Stimulated activated naive CD8-positive, alpha-beta T cell treated with anti-CD3 and anti-CD28 coated beads, Interleukin-15, amount 100 ng/mL, for 72 hours (primary cell): ENCODE results near the gene HOXD10.

Experiments
- ATAC-seq: fragments of 150-1000 bp; cut with Tn5 transposase; 2 replicates; pipeline ENCODE4 v1.10.0; 2021; ENCODE audit warnings: mild to moderate bottlenecking, moderate library complexity
- DNase-seq, 2 donors: peaks; one replicate each; pipeline ENCODE4 v3.0.0; 2021 to 2022
- H3K27ac Mint-ChIP-seq, 2 donors: one replicate each; pipeline ENCODE4 v1.8.0; 2022; ENCODE audit warnings: mild to moderate bottlenecking in 2 of 2, mixed read lengths in 2 of 2, moderate library complexity in 2 of 2
- H3K27me3 Mint-ChIP-seq: one replicate; pipeline ENCODE4 v1.8.0; 2022; ENCODE audit warnings: mixed read lengths
- H3K4me1 Mint-ChIP-seq: one replicate; pipeline ENCODE4 v1.8.0; 2022; ENCODE audit warnings: mild to moderate bottlenecking, mixed read lengths
- H3K4me3 Mint-ChIP-seq, 2 donors: one replicate each; pipeline ENCODE4 v1.8.0; 2022; ENCODE audit warnings: mild to moderate bottlenecking in 2 of 2, mixed read lengths in 2 of 2, moderate library complexity in 1 of 2
- H3K9me3 Mint-ChIP-seq, 2 donors: one replicate each; pipeline ENCODE4 v1.8.0; 2022; ENCODE audit warnings: mixed read lengths in 2 of 2

The HOXD10 gene

DNA sequence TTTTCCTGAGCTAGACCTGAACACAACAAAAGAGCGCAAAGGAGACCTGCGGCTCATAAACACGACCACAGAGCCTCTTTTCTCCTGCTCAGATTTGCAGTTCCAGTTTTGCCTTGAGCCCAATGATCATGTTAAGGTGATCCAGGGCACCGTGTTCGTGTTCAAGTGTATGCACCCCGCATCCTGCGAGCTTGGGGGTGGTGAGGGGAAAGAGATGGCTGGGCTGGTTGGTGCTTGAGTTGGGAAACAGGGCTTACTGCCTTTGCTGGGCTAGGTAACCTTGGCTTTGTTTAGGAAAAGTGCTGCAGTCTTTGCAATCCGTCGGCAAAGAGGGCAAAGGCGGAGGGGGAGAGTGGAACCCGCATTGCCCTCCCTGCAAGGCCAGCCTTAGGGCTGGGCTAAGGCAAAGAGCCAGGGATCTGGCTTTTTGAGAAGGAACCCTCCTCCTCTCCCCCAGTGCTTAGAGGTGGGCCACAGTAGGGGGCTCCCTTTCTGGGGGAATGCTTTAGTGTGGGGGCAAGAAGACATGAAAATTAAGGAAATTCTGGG is 1.3 kb downstream of the HOXD10 start:
- Mint-ChIP-seq H3K4me1 (peaks cover 19% of the 10 kb centered on the region), H3K9me3 (peaks cover 8 to 11% of the 10 kb centered on the region in 2 donors)
- DNase-seq = no peak

DNA sequence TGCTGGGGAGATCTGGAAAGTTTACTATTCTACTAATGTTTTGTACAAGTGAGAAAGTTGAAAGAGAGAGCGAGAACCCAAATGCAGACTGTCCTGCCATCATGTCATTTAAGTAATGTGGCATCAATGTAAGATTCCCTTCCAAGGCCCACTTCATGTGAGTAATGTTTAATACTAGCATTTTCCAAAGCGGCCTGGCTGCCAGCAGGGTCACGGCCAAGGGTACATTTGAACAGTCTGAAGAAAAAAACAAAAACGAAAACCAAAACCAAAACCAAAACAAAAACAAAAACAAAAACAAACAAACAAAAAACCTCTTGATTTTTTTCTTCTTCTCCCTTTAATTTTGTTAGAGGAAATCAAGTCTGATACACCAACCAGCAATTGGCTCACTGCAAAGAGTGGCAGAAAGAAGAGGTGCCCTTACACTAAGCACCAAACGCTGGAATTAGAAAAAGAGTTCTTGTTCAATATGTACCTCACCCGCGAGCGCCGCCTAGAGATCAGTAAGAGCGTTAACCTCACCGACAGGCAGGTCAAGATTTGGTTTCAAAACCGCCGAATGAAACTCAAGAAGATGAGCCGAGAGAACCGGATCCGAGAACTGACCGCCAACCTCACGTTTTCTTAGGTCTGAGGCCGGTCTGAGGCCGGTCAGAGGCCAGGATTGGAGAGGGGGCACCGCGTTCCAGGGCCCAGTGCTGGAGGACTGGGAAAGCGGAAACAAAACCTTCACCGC is 2.2 kb downstream of the HOXD10 start:
- ATAC-seq = no peak
- DNase-seq = no peak
- Mint-ChIP-seq H3K4me3 (peak overlapping the region in 1 of 2 donors; percentile 0), H3K9me3 (peaks cover 8 to 11% of the 10 kb centered on the region in 2 donors), H3K4me1 (peaks cover 26% of the 10 kb centered on the region), H3K27ac (no peak overlapping the region), H3K27me3 (peaks cover 96% of the 10 kb centered on the region)

More for the DNA sequence above, 1.3 kb downstream of the HOXD10 start:
- Mint-ChIP-seq H3K27me3 (peaks cover 96% of the 10 kb centered on the region), H3K4me3 (no peak overlapping the region), H3K27ac (no peak overlapping the region)
- ATAC-seq = no peak

DNA sequence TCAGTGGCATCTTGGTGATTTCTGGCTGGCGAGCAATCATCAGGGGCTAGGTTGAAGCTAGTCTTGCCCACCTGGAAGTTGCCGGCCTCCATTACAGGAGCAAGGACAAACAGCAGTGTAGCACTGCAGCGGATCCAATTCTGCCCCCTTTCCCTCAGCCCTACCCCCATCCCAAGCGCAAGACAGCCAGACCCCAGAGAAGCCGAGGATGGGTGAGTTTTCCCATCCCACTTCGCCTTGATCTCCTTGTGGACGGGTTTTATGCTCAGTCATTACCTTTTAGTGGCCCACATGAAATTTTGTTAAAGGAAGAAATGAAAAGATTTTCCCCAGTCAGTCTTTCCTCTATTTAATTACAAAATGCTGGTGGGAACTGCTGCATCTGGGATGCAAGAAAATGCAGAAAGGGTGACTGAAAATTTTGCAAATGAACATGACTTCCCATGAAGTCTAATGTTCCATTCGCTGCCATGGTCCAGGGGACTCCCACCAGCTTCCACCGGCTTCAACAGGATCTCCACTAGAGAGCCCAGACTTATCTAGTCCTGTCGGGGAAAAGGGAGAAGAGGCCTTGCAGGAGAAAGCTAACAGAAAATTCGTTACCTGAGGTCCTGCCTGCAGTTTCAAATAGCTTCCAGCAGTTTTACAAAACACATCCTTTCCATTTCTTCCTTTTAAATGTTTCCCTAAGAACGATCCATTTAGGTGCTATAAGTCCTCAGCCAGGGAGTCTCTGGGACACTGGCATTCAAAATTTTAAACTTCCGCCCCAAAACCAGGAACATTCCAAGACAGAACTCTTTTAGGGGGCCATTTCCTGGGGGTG is 4.0 kb downstream of the HOXD10 start:
- H3K27me3 Mint-ChIP-seq = peaks cover 99% of the 10 kb centered on the region
- ATAC-seq (no peak), DNase-seq (no peak)
- no peak overlapping the region for H3K4me3 Mint-ChIP-seq
- no peak overlapping the region for H3K27ac Mint-ChIP-seq
- H3K9me3 Mint-ChIP-seq = peaks cover 8 to 11% of the 10 kb centered on the region in 2 donors
- H3K4me1 Mint-ChIP-seq = peaks cover 33% of the 10 kb centered on the region

DNA sequence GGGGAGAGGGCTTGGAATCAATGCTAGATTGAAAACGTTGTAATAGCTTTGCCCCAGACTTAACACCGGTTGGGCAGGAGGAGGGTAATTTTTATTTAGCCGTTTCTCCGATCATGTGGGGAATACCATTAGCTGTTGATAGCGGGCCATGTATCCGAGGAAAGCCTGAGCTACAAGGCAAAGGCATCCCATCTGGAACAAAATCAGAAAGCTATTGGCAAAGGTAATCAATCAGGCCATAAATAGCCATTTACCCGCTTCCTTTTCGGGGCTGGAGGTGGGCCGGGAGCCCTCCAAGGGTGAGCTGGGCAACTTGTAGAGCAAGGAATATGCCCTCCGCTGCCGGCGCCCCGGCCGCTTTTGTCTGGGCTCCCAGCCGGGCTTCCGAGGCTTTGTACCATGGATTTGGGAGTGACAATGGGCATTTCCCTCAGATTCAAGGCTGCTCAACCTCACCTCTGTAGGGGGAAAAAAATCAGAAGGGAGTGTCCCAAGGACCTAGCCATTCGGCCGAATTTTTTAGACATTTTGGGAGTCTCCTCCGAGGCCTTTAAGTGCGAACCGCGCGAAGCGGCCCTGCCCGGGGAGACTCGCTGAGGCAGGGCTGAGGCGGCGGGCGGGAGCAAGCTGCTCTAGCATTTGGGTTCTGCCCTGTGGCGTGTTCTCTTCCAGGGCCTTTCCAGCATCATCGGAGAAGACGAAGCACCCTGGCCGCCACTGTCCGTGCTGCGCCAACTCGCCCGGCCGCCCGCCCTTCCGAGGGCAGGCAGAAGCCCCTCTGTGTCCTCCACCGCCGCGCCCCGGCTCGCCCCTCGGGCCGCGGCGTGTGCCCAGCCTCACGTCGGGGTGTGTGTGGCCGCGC is 4.8 kb downstream of the HOXD10 start:
- Mint-ChIP-seq H3K27me3 (peaks cover 99% of the 10 kb centered on the region), H3K4me3 (peak overlapping the region in 1 of 2 donors; percentile 39)

DNA sequence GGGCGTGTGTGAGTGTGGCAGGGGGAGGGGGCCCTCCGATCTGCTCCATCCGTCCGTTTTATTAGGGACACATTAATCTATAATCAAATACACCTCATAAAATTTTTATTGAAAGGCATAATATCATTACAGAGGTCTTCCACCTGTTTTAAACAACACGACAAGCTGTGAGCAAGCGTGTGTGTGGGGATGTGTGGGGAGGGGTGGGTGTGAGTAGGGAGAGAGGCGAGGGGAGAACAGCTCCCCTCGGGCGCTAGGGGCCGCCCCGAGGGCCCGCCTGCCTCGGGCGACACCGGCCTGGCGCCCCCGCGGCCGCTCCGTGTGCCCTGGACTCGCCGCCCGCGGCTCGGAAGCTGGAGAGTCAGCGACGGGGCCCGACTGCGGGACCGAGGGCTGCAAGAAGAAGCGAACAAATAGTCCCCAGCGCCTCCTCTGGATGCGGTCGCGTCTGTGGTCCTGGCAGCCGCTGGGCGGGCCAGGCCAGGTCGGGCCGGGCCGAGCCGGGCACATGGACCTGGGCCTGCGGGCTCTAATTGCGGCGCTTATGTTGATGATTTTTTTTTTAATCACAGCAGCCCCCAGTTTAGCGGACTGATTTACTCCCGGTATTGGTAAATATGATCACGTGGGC is 5.6 kb downstream of the HOXD10 start:
- H3K27ac Mint-ChIP-seq = no peak overlapping the region
- H3K4me3 Mint-ChIP-seq = peak overlapping the region; percentile 68 to 80
- peak; percentile 19 for ATAC-seq

More for the DNA sequence above, 4.8 kb downstream of the HOXD10 start:
- ATAC-seq (no peak), DNase-seq (peak in 1 of 2 donors; percentile 7)
- no peak overlapping the region for H3K27ac Mint-ChIP-seq
- peaks cover 33% of the 10 kb centered on the region for H3K4me1 Mint-ChIP-seq
- H3K9me3 Mint-ChIP-seq = peaks cover 8 to 11% of the 10 kb centered on the region in 2 donors

DNA sequence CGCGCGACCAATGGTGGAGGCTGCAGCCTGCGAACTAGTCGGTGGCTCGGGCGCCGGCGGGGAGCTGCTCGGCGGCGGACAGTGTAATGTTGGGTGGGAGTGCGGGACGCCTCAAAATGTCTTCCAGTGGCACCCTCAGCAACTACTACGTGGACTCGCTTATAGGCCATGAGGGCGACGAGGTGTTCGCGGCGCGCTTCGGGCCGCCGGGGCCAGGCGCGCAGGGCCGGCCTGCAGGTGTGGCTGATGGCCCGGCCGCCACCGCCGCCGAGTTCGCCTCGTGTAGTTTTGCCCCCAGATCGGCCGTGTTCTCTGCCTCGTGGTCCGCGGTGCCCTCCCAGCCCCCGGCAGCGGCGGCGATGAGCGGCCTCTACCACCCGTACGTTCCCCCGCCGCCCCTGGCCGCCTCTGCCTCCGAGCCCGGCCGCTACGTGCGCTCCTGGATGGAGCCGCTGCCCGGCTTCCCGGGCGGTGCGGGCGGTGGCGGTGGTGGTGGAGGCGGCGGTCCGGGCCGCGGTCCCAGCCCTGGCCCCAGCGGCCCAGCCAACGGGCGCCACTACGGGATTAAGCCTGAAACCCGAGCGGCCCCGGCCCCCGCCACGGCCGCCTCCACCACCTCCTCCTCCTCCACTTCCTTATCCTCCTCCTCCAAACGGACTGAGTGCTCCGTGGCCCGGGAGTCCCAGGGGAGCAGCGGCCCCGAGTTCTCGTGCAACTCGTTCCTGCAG is 6.3 kb downstream of the HOXD10 start, which contains the start of gene HOXD9:
TSS of gene HOXD9 (plus strand) at position 37 of the 728 bp plus-strand sequence. CDS start at position 87, 50 bp downstream.
- peaks cover 99% of the 10 kb centered on the region for H3K27me3 Mint-ChIP-seq
- peak within 1 kb of the TSS; percentile 68 to 80 for H3K4me3 Mint-ChIP-seq
- H3K4me1 Mint-ChIP-seq = peaks cover 38% of the 10 kb centered on the region
- peaks cover 0 to 8% of the 10 kb centered on the region in 2 donors for H3K9me3 Mint-ChIP-seq
- no peak within 1 kb of the TSS for H3K27ac Mint-ChIP-seq
- peak; percentile 50 for ATAC-seq
- peak in 1 of 2 donors; percentile 29 for DNase-seq

More for the DNA sequence above, 5.6 kb downstream of the HOXD10 start:
- peaks cover 3 to 8% of the 10 kb centered on the region in 2 donors for H3K9me3 Mint-ChIP-seq
- no peak for DNase-seq
- H3K27me3 Mint-ChIP-seq = peaks cover 99% of the 10 kb centered on the region
- H3K4me1 Mint-ChIP-seq = peaks cover 33% of the 10 kb centered on the region

DNA sequence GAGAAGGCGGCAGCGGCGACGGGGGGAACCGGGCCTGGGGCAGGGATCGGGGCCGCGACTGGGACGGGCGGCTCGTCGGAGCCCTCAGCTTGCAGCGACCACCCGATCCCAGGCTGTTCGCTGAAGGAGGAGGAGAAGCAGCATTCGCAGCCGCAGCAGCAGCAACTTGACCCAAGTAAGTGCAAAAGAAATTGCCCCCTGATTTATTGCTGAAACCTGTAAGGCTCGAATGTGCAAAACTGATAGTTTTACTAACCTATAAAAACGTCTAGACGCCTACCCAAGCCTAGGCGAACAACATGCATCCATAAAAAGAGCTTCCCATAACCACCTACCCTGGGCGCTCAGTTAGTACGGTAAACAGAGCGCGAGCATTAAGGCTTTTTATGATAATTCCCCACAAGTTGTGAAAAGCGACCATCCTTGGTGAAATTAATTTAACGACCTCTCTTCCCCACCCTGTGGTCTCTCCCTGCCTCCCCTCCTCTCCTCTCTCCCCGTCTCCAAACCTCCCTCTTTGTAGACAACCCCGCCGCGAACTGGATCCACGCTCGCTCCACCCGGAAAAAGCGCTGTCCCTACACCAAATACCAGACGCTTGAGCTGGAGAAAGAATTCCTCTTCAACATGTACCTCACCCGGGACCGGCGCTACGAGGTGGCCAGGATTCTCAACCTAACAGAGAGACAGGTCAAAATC is 7.0 kb downstream of the HOXD10 start:
- ATAC-seq = no peak
- Mint-ChIP-seq H3K27ac (no peak overlapping the region), H3K4me3 (peak overlapping the region; percentile 18 to 67), H3K9me3 (peaks cover 0 to 5% of the 10 kb centered on the region in 2 donors), H3K27me3 (peaks cover 99% of the 10 kb centered on the region), H3K4me1 (peaks cover 38% of the 10 kb centered on the region)
- no peak for DNase-seq

DNA sequence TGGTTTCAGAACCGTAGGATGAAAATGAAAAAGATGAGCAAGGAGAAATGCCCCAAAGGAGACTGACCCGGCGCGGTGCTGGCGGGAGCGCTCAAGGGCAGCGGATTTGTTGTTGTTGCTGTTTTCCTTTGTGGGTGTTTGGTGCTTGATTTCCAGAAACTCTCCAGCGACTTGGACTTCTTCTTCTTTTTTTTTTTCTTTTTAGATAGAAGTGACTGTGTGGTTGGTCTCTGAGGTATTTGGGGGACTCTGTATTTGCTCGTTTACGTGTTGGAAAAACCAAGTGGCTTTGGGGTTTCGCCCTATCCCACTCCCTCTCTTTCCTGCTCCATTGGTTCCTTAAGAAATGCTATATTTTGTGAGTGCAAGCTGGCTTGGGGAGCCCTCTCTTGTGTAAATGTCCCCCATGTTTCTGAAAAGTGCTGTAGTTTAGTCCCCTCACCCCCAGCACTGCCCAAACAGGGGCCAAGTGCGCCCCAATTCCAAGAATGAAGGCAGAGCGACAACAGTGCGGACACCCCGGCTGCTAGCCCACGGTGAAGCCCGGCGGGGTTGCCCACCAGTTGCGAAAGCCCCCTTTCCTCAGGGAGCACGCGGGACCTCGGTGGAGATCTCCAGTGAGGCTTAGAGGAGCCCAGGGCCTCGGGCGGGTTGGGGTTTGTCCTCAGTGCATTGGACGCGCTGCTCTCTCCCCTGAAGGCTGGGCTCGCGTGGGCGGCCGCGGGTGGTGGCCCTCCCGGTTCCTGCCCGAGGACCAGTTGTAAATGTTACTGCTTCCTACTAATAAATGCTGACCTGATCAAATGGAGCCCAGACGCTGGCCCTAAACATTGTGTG is 7.8 kb downstream of the HOXD10 start:
- no peak for ATAC-seq
- peaks cover 99% of the 10 kb centered on the region for H3K27me3 Mint-ChIP-seq
- no peaks in the 10 kb centered on the region for H3K9me3 Mint-ChIP-seq
- no peak overlapping the region for H3K27ac Mint-ChIP-seq
- H3K4me1 Mint-ChIP-seq = peaks cover 39% of the 10 kb centered on the region
- no peak overlapping the region for H3K4me3 Mint-ChIP-seq
- peak in 1 of 2 donors; percentile 7 for DNase-seq

DNA sequence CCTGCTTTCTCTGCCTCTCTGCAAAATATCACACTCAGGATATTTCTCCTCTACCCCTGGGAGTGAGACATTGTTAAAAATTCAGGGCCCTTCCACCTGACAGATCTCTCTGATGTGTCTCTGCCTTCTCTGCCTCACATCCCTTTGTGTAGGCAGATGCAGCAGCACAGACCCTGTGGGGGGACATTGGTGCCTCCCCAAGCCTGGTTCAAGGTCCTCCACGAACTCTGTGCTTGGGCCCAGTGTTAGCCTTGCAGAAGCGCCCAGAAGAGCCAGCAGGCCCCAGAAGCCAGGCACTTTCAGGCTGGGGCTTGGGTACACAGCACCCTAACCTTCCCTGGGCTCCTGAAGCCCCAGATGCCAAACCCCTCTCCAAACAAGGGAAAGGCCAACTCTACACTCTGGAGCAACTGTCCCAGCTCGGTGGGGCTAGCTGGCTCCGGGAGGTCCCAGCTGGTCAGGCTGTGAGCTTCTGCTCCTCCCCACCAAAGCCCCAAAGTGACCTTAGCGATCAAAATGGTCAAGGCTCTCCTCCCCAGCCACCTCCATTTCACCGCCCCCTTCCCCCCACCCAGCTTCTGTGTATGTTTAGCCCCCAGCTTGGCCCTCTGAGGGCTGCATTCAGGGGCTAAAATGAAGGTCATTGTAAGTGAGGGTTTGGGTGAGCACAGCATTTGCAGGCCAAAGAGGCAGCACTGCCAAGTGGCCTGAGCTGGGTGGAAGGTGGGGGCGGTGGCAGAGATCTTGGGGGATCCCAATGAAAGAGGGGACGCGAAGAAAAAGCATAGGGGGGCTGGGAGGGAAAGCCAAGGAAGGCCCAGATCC is 8.6 kb downstream of the HOXD10 start:
- Mint-ChIP-seq H3K4me3 (no peak overlapping the region), H3K4me1 (peaks cover 40% of the 10 kb centered on the region), H3K9me3 (no peaks in the 10 kb centered on the region), H3K27me3 (peaks cover 96% of the 10 kb centered on the region), H3K27ac (no peak overlapping the region)
- ATAC-seq (no peak), DNase-seq (peak in 1 of 2 donors; percentile 7)

DNA sequence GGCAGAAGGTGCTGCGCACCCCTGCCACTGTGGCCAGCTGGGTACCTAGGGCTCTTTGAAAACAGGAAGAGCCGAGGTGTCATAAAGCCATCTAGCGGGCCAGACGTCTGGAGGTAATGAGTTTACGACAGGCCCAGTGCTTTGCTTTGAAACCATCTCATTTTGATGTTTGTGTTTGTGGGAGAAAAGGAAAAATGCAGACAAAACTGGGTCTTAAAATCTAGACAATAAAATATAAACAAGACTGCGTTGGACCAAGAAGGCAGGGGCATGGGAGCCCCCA is 9.1 kb downstream of the HOXD10 start:
- H3K27ac Mint-ChIP-seq = no peak overlapping the region
- no peak overlapping the region for H3K4me3 Mint-ChIP-seq
- no peak for DNase-seq
- peaks cover 95% of the 10 kb centered on the region for H3K27me3 Mint-ChIP-seq
- H3K9me3 Mint-ChIP-seq = no peaks in the 10 kb centered on the region
- ATAC-seq = no peak
- H3K4me1 Mint-ChIP-seq = peaks cover 42% of the 10 kb centered on the region

DNA sequence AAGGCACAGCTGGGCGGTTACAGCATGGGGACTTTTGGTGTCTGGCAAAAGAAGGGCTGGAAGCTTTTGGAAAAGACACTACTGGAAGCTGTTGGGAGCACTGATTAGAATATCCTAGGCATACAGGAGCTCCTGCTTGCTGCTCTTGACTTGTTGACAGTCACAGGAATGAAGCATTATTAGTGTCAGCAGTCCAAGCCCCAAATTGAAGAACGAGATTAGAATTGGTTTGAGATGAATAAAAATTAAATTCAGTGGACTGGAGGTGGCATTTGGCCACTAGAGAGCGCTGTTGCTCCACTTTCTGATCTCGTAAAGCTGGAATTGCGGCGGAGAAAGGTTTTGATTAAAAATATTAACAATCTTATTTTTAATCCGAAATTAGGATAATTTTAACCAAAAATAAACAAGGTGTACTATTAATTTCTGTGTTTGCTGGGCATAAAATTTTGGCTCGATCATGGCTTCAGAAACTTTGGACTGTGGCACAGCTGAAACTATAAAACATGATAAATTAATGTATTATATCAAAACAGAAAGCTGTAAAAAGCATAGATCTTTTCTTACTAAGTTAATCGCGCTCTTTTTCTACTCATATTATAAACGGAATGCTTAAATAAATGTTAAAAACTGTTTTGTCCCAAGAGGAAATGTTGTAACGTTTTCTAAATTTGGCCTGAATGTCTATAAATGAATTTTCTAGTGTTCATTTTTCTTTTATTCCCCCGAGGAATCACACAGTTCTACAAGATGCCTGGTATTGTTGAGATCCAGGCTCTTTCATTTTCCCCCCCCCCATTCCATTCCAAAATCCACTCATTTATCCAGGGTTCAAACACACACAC is 10.6 kb downstream of the HOXD10 start:
- Mint-ChIP-seq H3K9me3 (no peaks in the 10 kb centered on the region), H3K27ac (no peak overlapping the region)
- ATAC-seq = no peak

DNA sequence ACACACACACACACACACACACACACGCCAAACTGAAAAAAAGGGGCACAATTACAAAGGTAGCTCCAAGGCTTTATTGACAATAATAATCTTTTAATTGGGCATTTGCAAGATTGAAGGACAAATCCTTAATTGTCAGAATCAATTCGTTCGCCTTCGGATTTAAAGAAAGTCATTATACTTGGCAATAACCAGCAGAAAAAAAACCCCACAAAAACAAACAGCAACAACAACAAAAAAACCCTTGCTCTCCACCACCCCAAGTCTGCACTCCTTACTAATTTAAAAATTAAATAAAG is 11.1 kb downstream of the HOXD10 start:
- Mint-ChIP-seq H3K27me3 (peaks cover 96% of the 10 kb centered on the region), H3K27ac (no peak overlapping the region), H3K9me3 (no peaks in the 10 kb centered on the region), H3K4me1 (peaks cover 51% of the 10 kb centered on the region), H3K4me3 (no peak overlapping the region)
- DNase-seq = no peak
- no peak for ATAC-seq

More for the DNA sequence above, 10.6 kb downstream of the HOXD10 start:
- peak in 1 of 2 donors; percentile 58 for DNase-seq
- Mint-ChIP-seq H3K4me1 (peaks cover 45% of the 10 kb centered on the region), H3K4me3 (no peak overlapping the region), H3K27me3 (peaks cover 96% of the 10 kb centered on the region)
